SK-N-MC (cell line): ENCODE data around the gene SRGAP1.

Source experiments
- DNase-seq: peaks from one replicate; pipeline ENCODE4 v3.0.0-alpha.2; 2011; ENCODE audit warnings: low read depth, low spot score
- H3K27ac ChIP-seq: fragments of 200-600 bp; sonication (generic); 2 replicates; pipeline ENCODE4 v1.5.1; 2016; ENCODE audit warnings: mixed run types
- H3K36me3 ChIP-seq: fragments of 200-600 bp; sonication (generic); 2 replicates; pipeline ENCODE4 v1.6.1; 2017; ENCODE audit warnings: antibody characterized with exemption, low read length, mixed read lengths; ENCODE audit not compliant: insufficient read depth
- H3K4me3 ChIP-seq: fragments of 200-600 bp; sonication (generic); 2 replicates; pipeline ENCODE4 v1.5.1; 2016
- H3K9ac ChIP-seq: fragments of 200-600 bp; sonication (generic); 2 replicates; pipeline ENCODE4 v1.8.0; 2017; ENCODE audit warnings: mixed run types, mixed read lengths; ENCODE audit not compliant: insufficient read length
- H3K9me3 ChIP-seq: fragments of 200-600 bp; sonication (generic); 2 replicates; pipeline ENCODE4 v1.6.1; 2017; ENCODE audit warnings: low read depth, mild to moderate bottlenecking, antibody characterized with exemption, low read length, moderate library complexity, mixed read lengths
- EZH2 ChIP-seq: fragments of 200-600 bp; sonication (generic); IDR thresholded peaks from one replicate; pipeline ENCODE4 v1.6.1; 2017; ENCODE audit warnings: antibody characterized with exemption
- FOXP2 ChIP-seq: optimal IDR thresholded peaks from 2 replicates; pipeline ENCODE3; 2011; ENCODE audit warnings: mild to moderate bottlenecking, moderate library complexity; ENCODE audit not compliant: insufficient read depth; ENCODE audit errors: extremely low read length, control extremely low read depth
- POLR2AphosphoS5 ChIP-seq: IDR thresholded peaks from 2 replicates; pipeline ENCODE4 v1.6.1; 2012; ENCODE audit warnings: mild to moderate bottlenecking, low read depth, low read length, borderline replicate concordance

Gene SRGAP1

DNA sequence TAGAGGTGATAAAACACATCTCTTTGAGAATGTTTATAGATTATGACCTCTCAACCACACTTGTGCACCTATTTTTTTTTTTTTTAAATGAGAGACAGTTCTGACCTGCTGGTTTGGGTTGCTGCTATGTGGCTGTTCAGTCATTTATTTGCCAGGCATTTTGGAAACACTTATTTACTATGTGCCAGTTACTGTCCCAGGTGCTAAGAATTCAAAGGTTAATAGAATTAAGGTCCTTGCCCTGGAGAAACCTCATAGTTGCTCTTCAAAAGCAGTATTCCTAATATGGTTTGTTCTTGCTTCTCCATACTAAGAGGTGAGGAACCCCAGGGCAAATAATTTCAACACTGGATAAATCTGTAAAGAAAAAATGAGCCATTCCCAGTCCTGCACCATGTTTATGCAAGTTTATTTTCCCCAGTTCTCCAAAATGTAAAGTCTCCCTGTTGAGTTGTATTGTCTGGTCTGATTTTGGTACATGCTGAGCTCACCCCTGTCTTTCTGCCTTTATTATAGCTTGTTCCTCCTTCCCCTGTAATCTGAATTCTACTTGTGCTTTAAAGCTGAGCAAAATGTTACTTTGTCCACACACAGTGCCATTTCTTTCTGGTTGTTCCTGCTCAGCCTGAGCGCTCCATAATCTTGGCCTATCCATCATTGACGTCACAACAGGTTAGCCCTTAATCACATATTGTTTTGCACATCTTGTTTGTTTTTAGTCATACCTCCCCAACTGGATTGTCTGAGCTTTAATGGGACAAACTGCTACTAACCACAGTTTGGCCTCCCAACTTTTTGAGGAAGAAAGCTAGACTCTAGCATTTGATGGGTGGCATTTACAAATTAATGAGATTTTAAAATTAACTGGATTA is 56.7 kb downstream of the SRGAP1 start:
- no peak overlapping the region for H3K4me3 ChIP-seq
- no peak overlapping the region for H3K27ac ChIP-seq
- TF ChIP-seq EZH2 (no peak), POLR2AphosphoS5 (no peak), FOXP2 (no peak)
- no peak overlapping the region for H3K9ac ChIP-seq
- no peaks in the 10 kb centered on the region for H3K9me3 ChIP-seq
- H3K36me3 ChIP-seq, result no peaks in the 10 kb centered on the region
- no peak for DNase-seq

DNA sequence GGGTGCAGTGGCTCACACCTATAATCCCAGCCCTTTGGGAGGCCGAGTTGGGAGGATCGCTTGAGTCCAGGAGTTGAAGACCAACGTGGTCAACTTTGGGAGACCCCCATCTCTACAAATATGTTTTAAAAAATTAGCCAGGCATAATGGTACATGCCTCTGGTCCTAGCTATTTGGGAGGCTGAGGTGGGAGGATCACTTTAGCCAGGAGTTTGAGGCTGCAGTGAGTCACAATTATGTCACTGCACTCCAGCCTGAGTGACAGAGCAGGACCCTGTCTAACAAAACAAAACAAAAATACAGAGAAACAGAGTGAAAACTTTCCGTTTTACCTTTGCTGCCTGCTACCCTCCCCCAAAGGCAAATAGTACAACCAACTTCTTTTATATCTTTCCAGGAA is 60.2 kb downstream of the SRGAP1 start:
- H3K27ac ChIP-seq, result no peak overlapping the region
- no peaks in the 10 kb centered on the region for H3K36me3 ChIP-seq
- no peak for DNase-seq
- 0 out of 2 replicates have a peak, but pooled peaks cover 7% of the 10 kb centered on the region for H3K9me3 ChIP-seq
- no peak overlapping the region for H3K4me3 ChIP-seq
- H3K9ac ChIP-seq, result no peak overlapping the region
- TF ChIP-seq FOXP2 (no peak), EZH2 (no peak), POLR2AphosphoS5 (no peak)

GRCh38 chr12:63905544-63905943 is 61.0 kb downstream of the SRGAP1 start:
- Histone ChIP-seq H3K9ac (no peak overlapping the region), H3K9me3 (0 out of 2 replicates have a peak, but pooled peaks cover 7% of the 10 kb centered on the region), H3K4me3 (no peak overlapping the region), H3K27ac (peak overlapping the region; percentile 67), H3K36me3 (no peaks in the 10 kb centered on the region)
- DNase-seq, result peak; percentile 88
- TF ChIP-seq POLR2AphosphoS5 (no peak), EZH2 (no peak), FOXP2 (no peak)

GRCh38 chr12:63906876-63907275 is 62.4 kb downstream of the SRGAP1 start:
- DNase-seq, result no peak
- Histone ChIP-seq H3K9ac (no peak overlapping the region), H3K27ac (no peak overlapping the region), H3K4me3 (no peak overlapping the region), H3K9me3 (0 out of 2 replicates have a peak, but pooled peaks cover 7% of the 10 kb centered on the region), H3K36me3 (no peaks in the 10 kb centered on the region)
- TF ChIP-seq EZH2, result no peak
- no peak for TF ChIP-seq POLR2AphosphoS5
- no peak for TF ChIP-seq FOXP2

DNA sequence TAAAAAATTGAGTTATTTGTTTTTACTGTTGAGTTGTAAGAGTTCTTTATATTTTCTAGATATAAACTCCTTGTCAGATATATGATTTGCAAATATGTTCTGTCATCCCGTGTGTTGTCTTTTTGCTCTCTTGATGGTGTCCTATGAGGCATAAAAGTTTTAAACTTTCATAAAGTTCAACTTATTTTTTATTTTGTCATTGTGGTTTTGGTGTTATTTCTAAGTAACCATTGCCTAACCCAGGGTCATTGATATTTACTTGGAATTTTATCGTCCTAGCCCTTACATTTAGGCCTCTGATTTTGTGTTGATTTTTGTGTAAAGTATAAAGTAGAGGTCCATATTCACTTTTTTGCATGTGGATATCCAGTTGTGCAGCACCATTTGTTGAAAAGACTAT is 63.1 kb downstream of the SRGAP1 start:
- H3K4me3 ChIP-seq, result no peak overlapping the region
- TF ChIP-seq EZH2, result no peak
- no peak for TF ChIP-seq FOXP2
- no peak for TF ChIP-seq POLR2AphosphoS5
- no peak overlapping the region for H3K9ac ChIP-seq
- H3K27ac ChIP-seq, result no peak overlapping the region
- H3K36me3 ChIP-seq, result no peaks in the 10 kb centered on the region
- H3K9me3 ChIP-seq, result 0 out of 2 replicates have a peak, but pooled peaks cover 7% of the 10 kb centered on the region
- no peak for DNase-seq

DNA sequence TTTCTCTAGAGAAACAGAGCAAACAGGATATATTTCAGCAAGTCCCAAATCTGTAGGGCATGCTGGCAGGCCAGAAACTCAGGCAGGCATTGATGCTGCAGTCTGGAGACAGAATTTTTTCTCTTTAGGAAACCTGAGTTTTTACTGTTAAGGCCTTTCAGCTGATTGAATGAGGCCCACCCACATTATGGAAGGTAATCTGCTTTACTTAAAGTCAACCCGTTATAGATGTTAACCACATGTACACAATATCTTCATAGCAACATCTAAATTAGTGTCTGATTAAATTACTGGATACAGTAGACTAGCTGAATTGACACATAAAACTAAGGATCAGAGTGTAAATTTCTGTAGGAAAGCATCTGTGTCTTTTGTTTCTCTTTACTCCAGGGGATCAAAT is 65.2 kb downstream of the SRGAP1 start:
- no peak for TF ChIP-seq FOXP2
- no peak for TF ChIP-seq EZH2
- TF ChIP-seq POLR2AphosphoS5, result no peak

GRCh38 chr12:63911341-63911740 is 66.8 kb downstream of the SRGAP1 start:
- Histone ChIP-seq H3K27ac (no peak overlapping the region), H3K9ac (no peak overlapping the region), H3K4me3 (no peak overlapping the region), H3K36me3 (no peaks in the 10 kb centered on the region), H3K9me3 (0 out of 2 replicates have a peak, but pooled peaks cover 7% of the 10 kb centered on the region)
- DNase-seq, result no peak
- TF ChIP-seq POLR2AphosphoS5 (no peak), EZH2 (no peak), FOXP2 (no peak)

More for the DNA sequence above, 65.2 kb downstream of the SRGAP1 start:
- H3K4me3 ChIP-seq, result no peak overlapping the region
- no peak overlapping the region; the same call in 1 of the 2 replicates for H3K27ac ChIP-seq
- H3K9ac ChIP-seq, result no peak overlapping the region
- H3K9me3 ChIP-seq, result 0 out of 2 replicates have a peak, but pooled peaks cover 7% of the 10 kb centered on the region
- H3K36me3 ChIP-seq, result no peaks in the 10 kb centered on the region
- no peak for DNase-seq

DNA sequence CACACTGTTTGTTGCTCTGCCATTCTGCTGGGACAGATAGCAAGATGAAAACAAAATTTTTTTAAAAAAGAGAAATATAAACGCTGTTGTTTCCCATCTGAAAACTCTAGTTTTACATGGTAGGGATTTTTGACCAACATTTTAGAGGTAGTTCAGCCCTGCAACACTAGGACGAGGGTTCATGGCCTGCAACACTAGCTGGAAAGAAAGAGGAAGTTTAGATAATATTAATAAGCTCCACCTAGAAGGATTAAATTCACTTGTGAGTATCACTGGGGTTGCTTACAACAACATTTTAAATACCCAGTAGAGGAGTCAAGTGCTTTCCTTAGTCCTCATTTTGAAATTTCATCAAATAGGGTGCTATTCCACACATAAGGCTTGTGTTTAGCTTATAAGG is 68.2 kb downstream of the SRGAP1 start:
- no peak overlapping the region for H3K27ac ChIP-seq
- no peak for DNase-seq
- 0 out of 2 replicates have a peak, but pooled peaks cover 5% of the 10 kb centered on the region for H3K9me3 ChIP-seq
- no peak overlapping the region for H3K4me3 ChIP-seq
- no peak overlapping the region for H3K9ac ChIP-seq
- H3K36me3 ChIP-seq, result no peaks in the 10 kb centered on the region
- no peak for TF ChIP-seq FOXP2
- no peak for TF ChIP-seq EZH2
- no peak for TF ChIP-seq POLR2AphosphoS5
